ENCODE data around the gene KCND3. TPM values are rescaled to one million over a fixed set of nuclear protein-coding genes. Genes with fewer than 3 reads are reported as not detected.

The KCND3 gene
- total and polyA plus RNA-seq, 2 donors (not counting 3 experiments of a cell fraction or from before 2014, with no cell fraction given) = 0.03 TPM; not detected in 1

DNA sequence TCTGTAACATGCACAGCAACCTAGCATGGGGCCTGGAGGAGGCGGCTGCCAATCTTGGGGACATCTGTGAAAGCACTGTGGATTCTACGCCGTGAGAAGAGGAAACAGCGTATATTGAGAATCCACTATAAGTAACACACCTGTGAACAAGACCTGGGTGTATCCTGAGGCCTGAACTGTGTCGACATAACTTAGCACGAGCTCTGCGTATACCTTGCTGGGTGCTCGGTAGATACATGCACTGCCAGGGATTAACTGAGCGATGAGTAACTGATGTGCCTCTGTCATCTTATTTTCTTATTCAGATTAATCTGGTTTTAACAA, 175.2 kb downstream of the KCND3 start:
- Histone ChIP-seq H3K9ac (replicated peaks; ENCODE audit: extremely low read depth, insufficient read depth, low read length) (no peak overlapping the region), H3K79me2 (ENCODE audit: control insufficient read depth, insufficient read depth, low read length) (no peaks in the 10 kb centered on the region), H3K4me3 (replicated peaks in 1 of 3; ENCODE audit: insufficient read depth in 1 of 3, low read depth in 1 of 3, low read length in 3 of 3) (no peak overlapping the region), H3K4me2 (ENCODE audit: insufficient read depth, low read length) (no peak overlapping the region), H3K36me3 (ENCODE audit: control insufficient read depth in 2 of 2, extremely low read depth in 1 of 2, insufficient read depth in 2 of 2, low read length in 2 of 2) (no peaks in the 10 kb centered on the region), H3K4me1 (ENCODE audit: control insufficient read depth, extremely low read depth, insufficient read depth, low read length) (no peaks in the 10 kb centered on the region), H4K20me1 (replicated peaks; ENCODE audit: control insufficient read depth, extremely low read depth, insufficient read depth, low read length) (no peaks in the 10 kb centered on the region), H3K9me1 (replicated peaks; ENCODE audit: control insufficient read depth, extremely low read depth, insufficient read depth, low read length) (no peaks in the 10 kb centered on the region), H2AFZ (ENCODE audit: low read depth, low read length) (no peak overlapping the region), H3K27me3 (ENCODE audit: control insufficient read depth in 2 of 2, insufficient read depth in 2 of 2, low read length in 2 of 2) (peaks cover 0 to 2% of the 10 kb centered on the region in 2 experiments), H3K27ac (ENCODE audit: insufficient read depth, low read depth, low read length) (no peak overlapping the region), H3K9me3 (replicated peaks; ENCODE audit: control insufficient read depth, insufficient read depth, low read length) (no peaks in the 10 kb centered on the region)
- intact Hi-C loops (cut with micrococcal nuclease) (no loop called here), dilution Hi-C loops (cut with MboI; ENCODE audit: extremely low pct_ligation_motif_present, low sequenced_read_pairs) (no loop called here)
- POLR2A ChIA-PET = no interaction called here
- CTCF ChIA-PET = interaction anchor here (1.0 to 1.2 kb wide), 4 partner anchors 100 to 522 kb away, joined by 3 to 17 read pairs (median 4); partner anchors contain the start of gene C1orf162
- no TSS peak for BruUV-seq (replicated peaks)
- TF ChIP-seq, protein P1, sequence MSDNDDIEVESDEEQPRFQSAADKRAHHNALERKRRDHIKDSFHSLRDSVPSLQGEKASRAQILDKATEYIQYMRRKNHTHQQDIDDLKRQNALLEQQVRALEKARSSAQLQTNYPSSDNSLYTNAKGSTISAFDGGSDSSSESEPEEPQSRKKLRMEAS (IDR thresholded peaks at IDR 0.05; ENCODE audit: insufficient read depth, insufficient read length) = no peak
- TF ChIP-seq GATA2 (IDR thresholded peaks at IDR 0.05; ENCODE audit: insufficient read depth, insufficient read length, low read depth, low read length) (no peak), POLR2AphosphoS5 (IDR thresholded peaks at IDR 0.05; ENCODE audit: insufficient read depth, low read depth, low read length) (no peak), POLR2A (IDR thresholded peaks at IDR 0.05; ENCODE audit: low read depth, low read length) (no peak), EZH2 (IDR thresholded peaks at IDR 0.05; ENCODE audit: borderline replicate concordance, low read depth, low read length, severe bottlenecking) (no peak), FOS (IDR thresholded peaks at IDR 0.05; ENCODE audit: borderline replicate concordance, insufficient read depth, low read length) (no peak), JUN (IDR thresholded peaks at IDR 0.05; ENCODE audit: borderline replicate concordance, insufficient read depth, insufficient read length, low read depth) (no peak)
- FAIRE-seq = no peak
- no peak for DNase-seq (ENCODE audit: low read depth, low spot score)

Measured in endothelial cell of umbilical vein (primary cell).